Endothelial cell of umbilical vein (primary cell): ENCODE results near the gene PGLYRP4. TPM values are rescaled to one million over a fixed set of nuclear protein-coding genes. Genes with fewer than 3 reads are reported as not detected.

Experiments
- BruUV-seq: library from RNA; stranded (reverse); fragments of 400-500 nt; replicated peaks from 2 replicates; lab custom pipeline; 2021; lab: Mats Ljungman, UMichigan
- CTCF ChIA-PET: fragments of 300-600, 350-600 bp; sonication (Branson Sonifier 250); formaldehyde crosslinking; loops from one replicate; lab custom pipeline; 2021; ENCODE audit warnings: antibody characterized with exemption, inconsistent platforms; lab: Charles Lee
- POLR2A ChIA-PET: fragments of 300-600, 350-600 bp; sonication (Branson Sonifier 250); formaldehyde crosslinking; loops from one replicate; lab custom pipeline; 2021; ENCODE audit warnings: antibody characterized with exemption, inconsistent platforms; lab: Charles Lee
- DNase-seq: peaks from one replicate; pipeline ENCODE4 v3.0.0-alpha.2; 2011; ENCODE audit warnings: low read depth, low spot score
- FAIRE-seq: peaks from 2 replicates; lab custom pipeline; 2011; peaks lifted over from hg19 to GRCh38; lab: Jason Lieb, UNC
- H2AFZ ChIP-seq: 2 replicates; pipeline ENCODE4 v1.6.0; 2012; ENCODE audit warnings: low read depth, low read length, control low read depth, inconsistent platforms
- H3K27ac ChIP-seq: 2 replicates; pipeline ENCODE4 v1.5.1; 2011; ENCODE audit warnings: low read depth, mild to moderate bottlenecking, control low read depth, low read length, moderate library complexity; ENCODE audit not compliant: insufficient read depth
- H3K27me3 ChIP-seq, 2 experiments: 2 replicates each; pipeline versions ENCODE4 v1.6.0 to v1.6.1; 2011; ENCODE audit warnings: low read length in 2 of 2, mixed read lengths in 1 of 2; ENCODE audit not compliant: control insufficient read depth in 2 of 2, insufficient read depth in 2 of 2
- H3K36me3 ChIP-seq, 2 experiments: 2 replicates in 1 of 2; 3 replicates in 1 of 2; pipeline ENCODE4 v1.5.1; 2011; ENCODE audit warnings: low read length in 2 of 2, mild to moderate bottlenecking in 1 of 2, moderate library complexity in 1 of 2; ENCODE audit not compliant: control insufficient read depth in 2 of 2, insufficient read depth in 2 of 2; ENCODE audit errors: extremely low read depth in 1 of 2
- H3K4me1 ChIP-seq: 3 replicates; pipeline ENCODE4 v1.5.1; 2011; ENCODE audit warnings: mild to moderate bottlenecking, low read length; ENCODE audit not compliant: control insufficient read depth, insufficient read depth; ENCODE audit errors: extremely low read depth
- H3K4me2 ChIP-seq: 2 replicates; pipeline ENCODE4 v1.6.1; 2011; ENCODE audit warnings: low read length, control low read depth, mixed read lengths; ENCODE audit not compliant: insufficient read depth
- H3K4me3 ChIP-seq, 3 experiments: fragments of 200-600 bp in 1 of 3; sonication (generic), shearing (Covaris generic) in 1 of 3; replicated peaks in 1 of 3; 2 replicates each; pipeline ENCODE4 v1.5.1; 2011 to 2016; ENCODE audit warnings: control low read depth in 3 of 3, low read length in 3 of 3, mild to moderate bottlenecking in 2 of 3, inconsistent platforms in 1 of 3, low read depth in 1 of 3, moderate library complexity in 1 of 3; ENCODE audit not compliant: insufficient read depth in 1 of 3
- H3K79me2 ChIP-seq: 2 replicates; pipeline ENCODE4 v1.6.0; 2012; ENCODE audit warnings: low read length, inconsistent platforms; ENCODE audit not compliant: control insufficient read depth, insufficient read depth
- H3K9ac ChIP-seq: replicated peaks from 2 replicates; pipeline ENCODE3; 2011; ENCODE audit warnings: low read length, control low read depth; ENCODE audit not compliant: insufficient read depth; ENCODE audit errors: extremely low read depth
- H3K9me1 ChIP-seq: replicated peaks from 3 replicates; pipeline ENCODE4 v1.6.0; 2011; ENCODE audit warnings: mild to moderate bottlenecking, low read length; ENCODE audit not compliant: control insufficient read depth, insufficient read depth; ENCODE audit errors: extremely low read depth
- H3K9me3 ChIP-seq: replicated peaks from 2 replicates; pipeline ENCODE4 v1.5.1; 2012; ENCODE audit warnings: low read length, inconsistent platforms; ENCODE audit not compliant: control insufficient read depth, insufficient read depth
- H4K20me1 ChIP-seq: replicated peaks from 2 replicates; pipeline ENCODE3; 2011; ENCODE audit warnings: mild to moderate bottlenecking, low read length; ENCODE audit not compliant: control insufficient read depth, insufficient read depth; ENCODE audit errors: extremely low read depth
- CTCF ChIP-seq, 2 donors: IDR thresholded peaks; 1 replicate in 1 of 2; 2 replicates in 1 of 2; pipeline ENCODE4 v1.5.1; 2011; ENCODE audit warnings: low read length in 2 of 2, mild to moderate bottlenecking in 2 of 2, moderate library complexity in 2 of 2, control low read depth in 1 of 2, inconsistent platforms in 1 of 2, low read depth in 1 of 2; ENCODE audit not compliant: insufficient read depth in 1 of 2; ENCODE audit errors: extremely low read depth in 1 of 2
- EZH2 ChIP-seq: IDR thresholded peaks from 2 replicates; pipeline ENCODE4 v1.6.1; 2012; ENCODE audit warnings: borderline replicate concordance, low read depth, mild to moderate bottlenecking, moderate library complexity, low read length, inconsistent platforms; ENCODE audit not compliant: severe bottlenecking
- FOS ChIP-seq: IDR thresholded peaks from 2 replicates; pipeline ENCODE4 v1.6.1; 2011; ENCODE audit warnings: mild to moderate bottlenecking, low read length, moderate library complexity, borderline replicate concordance; ENCODE audit not compliant: insufficient read depth
- GATA2 ChIP-seq: IDR thresholded peaks from 2 replicates; pipeline ENCODE4 v1.7.0; 2011; ENCODE audit warnings: low read depth, mild to moderate bottlenecking, moderate library complexity, mixed read lengths, low read length; ENCODE audit not compliant: insufficient read length, insufficient read depth
- JUN ChIP-seq: IDR thresholded peaks from 2 replicates; pipeline ENCODE4 v1.6.1; 2011; ENCODE audit warnings: borderline replicate concordance, low read depth; ENCODE audit not compliant: insufficient read length, insufficient read depth
- MAX ChIP-seq: IDR thresholded peaks from 2 replicates; pipeline ENCODE4 v1.6.1; 2011; ENCODE audit not compliant: insufficient read depth, insufficient read length
- MYC ChIP-seq: IDR thresholded peaks from one replicate; pipeline ENCODE4 v1.6.1; 2011; ENCODE audit warnings: mild to moderate bottlenecking, low read depth, low read length
- POLR2A ChIP-seq: IDR thresholded peaks from 2 replicates; pipeline ENCODE4 v1.6.1; 2012; ENCODE audit warnings: low read depth, mild to moderate bottlenecking, control low read depth, low read length
- POLR2AphosphoS5 ChIP-seq: IDR thresholded peaks from 2 replicates; pipeline ENCODE4 v1.6.1; 2012; ENCODE audit warnings: low read depth, mild to moderate bottlenecking, control low read depth, low read length, moderate library complexity; ENCODE audit not compliant: insufficient read depth
- dilution Hi-C: fragments of 300-500 bp; cut with MboI; formaldehyde crosslinking; loops from one replicate; pipeline ENCODE4 v1.15.0; 2019; ENCODE audit warnings: low sequenced_read_pairs; ENCODE audit not compliant: extremely low pct_ligation_motif_present
- intact Hi-C: fragments of 100-400 bp; cut with micrococcal nuclease; formaldehyde crosslinking; loops from one replicate; pipeline ENCODE4 v1.10.0; 2022
- polyA plus RNA-seq, 4 experiments: library from polyadenylated mRNA; depleted of rRNA in 3 of 4; stranded (reverse) in 3 of 4; unstranded in 1 of 4; fragments of >200 nt; gene quantifications; 2 replicates each; pipeline versions ENCODE4 v1.2.1 to v1.2.3, GENCODE V29; 2011 to 2012; ENCODE audit warnings: missing spikeins in 1 of 4
- total RNA-seq: library from RNA; stranded (reverse); gene quantifications from 2 replicates; pipeline ENCODE4 v1.2.3, GENCODE V29; 2021

The PGLYRP4 gene
- total and polyA plus RNA-seq, 2 donors (not counting 3 experiments of a cell fraction or from before 2014, with no cell fraction given) = not detected

DNA sequence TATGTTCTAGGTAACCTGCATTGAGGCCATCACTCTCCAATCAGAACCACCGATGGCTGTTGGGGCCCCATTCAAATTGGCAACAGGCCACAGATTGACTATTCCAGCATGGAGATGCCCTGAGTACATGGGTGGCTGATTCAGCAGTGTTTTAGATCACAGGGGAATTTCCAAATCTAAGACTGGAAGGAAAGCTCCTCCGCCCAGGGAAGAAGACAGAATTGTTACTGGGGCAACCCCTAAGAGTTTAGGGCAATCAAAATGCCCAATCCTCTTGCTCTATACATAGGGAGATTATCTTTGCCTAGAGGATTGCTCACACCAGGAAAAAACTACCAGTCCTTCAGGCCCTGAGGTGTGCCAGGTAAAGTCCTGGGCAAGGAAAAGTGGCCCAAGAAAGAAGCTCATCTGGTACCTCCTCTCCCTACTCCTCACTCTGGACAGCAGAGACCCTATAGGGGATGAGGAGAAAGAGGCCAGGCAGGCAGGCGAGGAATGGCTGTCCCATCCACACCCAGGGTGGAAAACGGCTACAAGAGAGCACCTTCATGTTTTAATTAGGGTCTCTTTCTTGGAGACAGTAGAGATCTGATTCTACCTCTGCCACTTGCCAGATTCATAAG, 36.4 kb upstream of the PGLYRP4 start:
- Histone ChIP-seq H3K9me3 (no peaks in the 10 kb centered on the region), H3K27me3 (no peaks in the 10 kb centered on the region), H3K79me2 (no peaks in the 10 kb centered on the region), H3K36me3 (no peaks in the 10 kb centered on the region), H3K4me2 (no peak overlapping the region), H3K9ac (no peak overlapping the region), H2AFZ (no peak overlapping the region), H3K9me1 (no peaks in the 10 kb centered on the region), H3K4me3 (no peak overlapping the region), H3K4me1 (no peaks in the 10 kb centered on the region), H3K27ac (no peak overlapping the region), H4K20me1 (no peaks in the 10 kb centered on the region)
- ChIA-PET CTCF (interaction anchor here (1.1 kb wide), 1 partner anchor 29 kb away, joined by 3 read pairs; no protein-coding TSS in a partner anchor), POLR2A (no interaction called here)
- DNase-seq = no peak
- TF ChIP-seq MYC (no peak), CTCF (IDR thresholded peaks at IDR 0.05; ENCODE audit: extremely low read depth in 1 of 2, insufficient read depth in 1 of 2, low read depth in 1 of 2, low read length in 2 of 2) (no peak), GATA2 (no peak), FOS (no peak), JUN (no peak), MAX (no peak), POLR2A (no peak), POLR2AphosphoS5 (no peak), EZH2 (no peak)
- intact Hi-C loops (no loop called here), dilution Hi-C loops (no loop called here)
- FAIRE-seq = no peak
- BruUV-seq = no TSS peak
